OCI-LY7 (cell line): ENCODE results near the gene C6orf141. TPM values are rescaled to one million over a fixed set of nuclear protein-coding genes. Genes with fewer than 3 reads are reported as not detected.

ENCODE experiments used
- BruUV-seq: library from RNA; stranded (reverse); fragments of 400-500 nt; replicated peaks from 2 replicates; lab custom pipeline; 2021; lab: Mats Ljungman, UMichigan
- CTCF ChIA-PET: fragments of 300-600 bp; sonication (Branson Sonifier 250); formaldehyde crosslinking; loops from one replicate; lab custom pipeline; 2022; ENCODE audit warnings: antibody characterized with exemption; ENCODE audit not compliant: unreplicated experiment; lab: Charles Lee
- POLR2A ChIA-PET: fragments of 300-600 bp; sonication (Branson Sonifier 250); formaldehyde crosslinking; loops from one replicate; lab custom pipeline; 2022; ENCODE audit warnings: antibody characterized with exemption; lab: Charles Lee
- DNase-seq: peaks from one replicate; pipeline ENCODE4 v3.0.0-alpha.2; 2015; ENCODE audit warnings: low spot score
- H2AFZ ChIP-seq: fragments of 200-600 bp; sonication (generic), shearing (Covaris generic); 2 replicates; pipeline ENCODE4 v1.6.1; 2014; ENCODE audit warnings: mild to moderate bottlenecking, antibody characterized with exemption, low read length, moderate library complexity
- H3K27ac ChIP-seq: fragments of 200-600 bp; sonication (generic); 2 replicates; pipeline ENCODE4 v1.5.1; 2014; ENCODE audit warnings: mixed run types, low read depth, mild to moderate bottlenecking, moderate library complexity, low read length, inconsistent platforms; ENCODE audit not compliant: poor library complexity, severe bottlenecking
- H3K36me3 ChIP-seq: fragments of 200-600 bp; sonication (generic); 2 replicates; pipeline ENCODE4 v1.6.1; 2014; ENCODE audit warnings: mild to moderate bottlenecking, antibody characterized with exemption, low read length, moderate library complexity, mixed read lengths; ENCODE audit not compliant: insufficient read depth
- H3K4me1 ChIP-seq: fragments of 200-600 bp; sonication (generic); 2 replicates; pipeline ENCODE4 v1.5.1; 2014; ENCODE audit warnings: mild to moderate bottlenecking, low read length; ENCODE audit not compliant: insufficient read depth, poor library complexity, severe bottlenecking
- H3K4me2 ChIP-seq: fragments of 200-600 bp; sonication (generic); 2 replicates; pipeline ENCODE4 v1.6.1; 2014; ENCODE audit warnings: mild to moderate bottlenecking, low read length
- H3K4me3 ChIP-seq: fragments of 200-600 bp; sonication (generic); 2 replicates; pipeline ENCODE4 v1.5.1; 2014; ENCODE audit warnings: mild to moderate bottlenecking, low read depth, low read length; ENCODE audit not compliant: poor library complexity, severe bottlenecking
- H3K79me2 ChIP-seq: fragments of 200-600 bp; sonication (generic); 2 replicates; pipeline ENCODE4 v1.6.1; 2016; ENCODE audit warnings: low read depth, mild to moderate bottlenecking, low read length, moderate library complexity, mixed read lengths; ENCODE audit not compliant: insufficient read depth
- H3K9me2 ChIP-seq: fragments of 200-600 bp; sonication (generic); 2 replicates; pipeline ENCODE4 v1.6.1; 2016; ENCODE audit warnings: mild to moderate bottlenecking, low read length, mixed read lengths; ENCODE audit not compliant: insufficient read depth
- H3K9me3 ChIP-seq: fragments of 200-600 bp; sonication (generic); 2 replicates; pipeline ENCODE4 v1.6.1; 2014; ENCODE audit warnings: mild to moderate bottlenecking, mixed run types, low read length, mixed read lengths
- H4K20me1 ChIP-seq: fragments of 200-600 bp; sonication (generic); 2 replicates; pipeline ENCODE4 v1.6.1; 2014; ENCODE audit warnings: mild to moderate bottlenecking, antibody characterized with exemption, low read length, moderate library complexity, mixed read lengths; ENCODE audit not compliant: insufficient read depth
- EZH2phosphoT487 ChIP-seq: fragments of 200-600 bp; sonication (generic); IDR thresholded peaks from 2 replicates; pipeline ENCODE4 v1.6.1; 2018; ENCODE audit warnings: low read depth, borderline replicate concordance, mild to moderate bottlenecking, mixed run types, antibody characterized with exemption, low read length, moderate library complexity, mixed read lengths
- intact Hi-C: fragments of 100-400 bp; cut with micrococcal nuclease; formaldehyde crosslinking; loops from one replicate; pipeline ENCODE4 v1.10.0; 2022; ENCODE audit not compliant: unreplicated experiment
- total RNA-seq, 2 experiments: library from RNA; depleted of rRNA in 1 of 2; stranded (reverse); fragments of >200 nt in 1 of 2; shearing (Covaris generic) in 1 of 2; gene quantifications; 2 replicates each; pipeline ENCODE4 v1.2.3, GENCODE V29; 2014 to 2022
- TF ChIP-seq, protein P1 (sequence below): fragments of 200-600 bp; sonication (generic); conservative IDR thresholded peaks from 2 replicates; pipeline ENCODE4 v1.5.1; 2014; ENCODE audit warnings: mild to moderate bottlenecking, antibody characterized with exemption, low read length, moderate library complexity, mixed read lengths

C6orf141 gene
- total RNA-seq, 2 experiments from 2014 or later = not detected

DNA sequence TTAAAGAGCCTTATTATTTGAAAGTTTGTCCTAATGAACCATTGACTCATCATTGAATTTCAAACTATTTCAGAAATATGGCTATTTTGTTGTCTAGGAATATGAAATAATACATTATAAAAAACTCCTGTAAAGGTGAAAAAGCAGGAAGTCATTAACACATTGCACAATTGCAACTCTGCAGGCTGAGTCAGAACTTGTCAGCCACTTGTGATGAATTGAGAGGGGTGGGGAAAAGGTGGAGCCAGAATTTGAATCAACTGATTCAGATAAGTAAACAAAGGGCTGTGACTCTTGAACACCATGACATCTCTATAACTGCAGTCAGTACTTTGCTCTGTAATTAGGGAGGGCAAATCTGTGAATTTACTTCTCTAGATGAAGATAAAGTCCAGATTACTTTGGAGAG is 6.0 kb downstream of the C6orf141 start:
- TF ChIP-seq, protein P1, sequence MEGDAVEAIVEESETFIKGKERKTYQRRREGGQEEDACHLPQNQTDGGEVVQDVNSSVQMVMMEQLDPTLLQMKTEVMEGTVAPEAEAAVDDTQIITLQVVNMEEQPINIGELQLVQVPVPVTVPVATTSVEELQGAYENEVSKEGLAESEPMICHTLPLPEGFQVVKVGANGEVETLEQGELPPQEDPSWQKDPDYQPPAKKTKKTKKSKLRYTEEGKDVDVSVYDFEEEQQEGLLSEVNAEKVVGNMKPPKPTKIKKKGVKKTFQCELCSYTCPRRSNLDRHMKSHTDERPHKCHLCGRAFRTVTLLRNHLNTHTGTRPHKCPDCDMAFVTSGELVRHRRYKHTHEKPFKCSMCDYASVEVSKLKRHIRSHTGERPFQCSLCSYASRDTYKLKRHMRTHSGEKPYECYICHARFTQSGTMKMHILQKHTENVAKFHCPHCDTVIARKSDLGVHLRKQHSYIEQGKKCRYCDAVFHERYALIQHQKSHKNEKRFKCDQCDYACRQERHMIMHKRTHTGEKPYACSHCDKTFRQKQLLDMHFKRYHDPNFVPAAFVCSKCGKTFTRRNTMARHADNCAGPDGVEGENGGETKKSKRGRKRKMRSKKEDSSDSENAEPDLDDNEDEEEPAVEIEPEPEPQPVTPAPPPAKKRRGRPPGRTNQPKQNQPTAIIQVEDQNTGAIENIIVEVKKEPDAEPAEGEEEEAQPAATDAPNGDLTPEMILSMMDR = no peak
- no peak for TF ChIP-seq EZH2phosphoT487
- CTCF ChIA-PET = no interaction called here
- Histone ChIP-seq H3K36me3 (no peaks in the 10 kb centered on the region), H3K79me2 (no peaks in the 10 kb centered on the region), H3K9me2 (no peaks in the 10 kb centered on the region), H3K4me1 (no peaks in the 10 kb centered on the region), H2AFZ (no peak overlapping the region), H3K4me3 (no peak overlapping the region), H3K4me2 (no peak overlapping the region), H4K20me1 (no peaks in the 10 kb centered on the region), H3K27ac (no peak overlapping the region), H3K9me3 (no peaks in the 10 kb centered on the region)
- POLR2A ChIA-PET = no interaction called here
- intact Hi-C loops = no loop called here
- no peak for DNase-seq
- BruUV-seq = no TSS peak

DNA sequence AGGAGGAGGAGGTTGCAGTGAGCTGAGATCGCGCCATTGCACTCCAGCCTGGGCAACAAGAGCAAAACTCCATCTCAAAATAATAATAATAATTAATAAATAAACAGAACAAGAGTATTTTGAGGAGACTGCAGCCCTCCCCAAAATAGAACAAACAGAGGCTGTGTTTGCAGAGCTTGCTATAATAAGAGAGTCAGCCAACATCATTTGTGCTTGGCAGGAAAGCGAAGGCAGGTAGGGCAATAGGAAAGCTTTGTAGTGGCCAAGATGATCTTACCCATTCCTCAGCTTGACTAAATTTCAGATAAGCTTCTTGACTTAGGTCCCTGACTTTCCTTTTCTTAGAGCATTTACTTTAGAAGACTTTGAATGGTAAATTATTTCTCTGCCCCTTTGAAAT is 6.7 kb downstream of the C6orf141 start:
- Histone ChIP-seq H3K4me1 (no peaks in the 10 kb centered on the region), H3K36me3 (no peaks in the 10 kb centered on the region), H3K4me2 (no peak overlapping the region), H3K27ac (no peak overlapping the region), H3K4me3 (no peak overlapping the region), H2AFZ (no peak overlapping the region), H3K79me2 (no peaks in the 10 kb centered on the region), H4K20me1 (no peaks in the 10 kb centered on the region), H3K9me3 (no peaks in the 10 kb centered on the region), H3K9me2 (no peaks in the 10 kb centered on the region)
- BruUV-seq = no TSS peak
- TF ChIP-seq, protein P1 = no peak
- no peak for TF ChIP-seq EZH2phosphoT487
- DNase-seq = no peak
- ChIA-PET POLR2A (no interaction called here), CTCF (no interaction called here)
- intact Hi-C loops = no loop called here

DNA sequence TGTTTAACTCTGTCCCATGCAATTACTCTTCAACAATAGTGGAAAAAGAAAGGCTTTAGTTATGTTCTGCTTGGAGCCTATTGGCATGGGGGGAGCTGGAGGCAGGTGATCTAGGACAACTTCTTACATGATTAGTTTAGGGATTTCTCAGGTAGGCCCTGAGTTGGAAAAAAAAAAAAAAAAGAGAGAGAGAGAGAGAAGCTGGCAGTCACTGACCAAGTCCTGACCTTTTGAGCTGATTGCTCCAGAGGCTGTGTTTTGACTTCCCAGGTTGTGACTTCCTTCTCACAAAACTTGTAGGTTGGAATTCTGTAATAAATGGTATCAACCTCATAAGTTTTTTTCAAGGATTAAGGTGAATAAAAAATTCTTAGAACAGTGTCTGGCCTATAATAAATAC is 7.8 kb downstream of the C6orf141 start:
- H3K36me3 ChIP-seq = no peaks in the 10 kb centered on the region
- no peaks in the 10 kb centered on the region for H3K4me1 ChIP-seq
- ChIA-PET CTCF (no interaction called here), POLR2A (no interaction called here)
- no peak overlapping the region for H3K4me2 ChIP-seq
- TF ChIP-seq EZH2phosphoT487 = no peak
- TF ChIP-seq, protein P1 = no peak
- H3K79me2 ChIP-seq = no peaks in the 10 kb centered on the region
- H3K27ac ChIP-seq = no peak overlapping the region
- H3K9me2 ChIP-seq = no peaks in the 10 kb centered on the region
- H3K9me3 ChIP-seq = no peaks in the 10 kb centered on the region
- no peak overlapping the region for H3K4me3 ChIP-seq
- no peak overlapping the region for H2AFZ ChIP-seq
- BruUV-seq = no TSS peak
- intact Hi-C loops = no loop called here
- DNase-seq = no peak
- no peaks in the 10 kb centered on the region for H4K20me1 ChIP-seq
